LHCN-M2 (cell line): ENCODE data around the gene ABCG8. TPM values are rescaled to one million over a fixed set of nuclear protein-coding genes. Genes with fewer than 3 reads are reported as not detected.

Experiments
- DNase-seq: peaks from one replicate; pipeline ENCODE4 v3.0.0-alpha.2; 2012; ENCODE audit warnings: low read depth
- polyA plus RNA-seq: library from polyadenylated mRNA; unstranded; fragments of >200 nt; gene quantifications from one replicate; pipeline ENCODE4 v1.2.1, GENCODE V29; 2012; ENCODE audit warnings: missing spikeins
- total RNA-seq: library from RNA; depleted of rRNA; stranded (reverse); fragments of >200 nt; gene quantifications from 2 replicates; pipeline ENCODE4 v1.2.3, GENCODE V29; 2014; rRNA removed

ABCG8 gene
- not detected in 2 replicates for total RNA-seq
- polyA plus RNA-seq: not detected

DNA sequence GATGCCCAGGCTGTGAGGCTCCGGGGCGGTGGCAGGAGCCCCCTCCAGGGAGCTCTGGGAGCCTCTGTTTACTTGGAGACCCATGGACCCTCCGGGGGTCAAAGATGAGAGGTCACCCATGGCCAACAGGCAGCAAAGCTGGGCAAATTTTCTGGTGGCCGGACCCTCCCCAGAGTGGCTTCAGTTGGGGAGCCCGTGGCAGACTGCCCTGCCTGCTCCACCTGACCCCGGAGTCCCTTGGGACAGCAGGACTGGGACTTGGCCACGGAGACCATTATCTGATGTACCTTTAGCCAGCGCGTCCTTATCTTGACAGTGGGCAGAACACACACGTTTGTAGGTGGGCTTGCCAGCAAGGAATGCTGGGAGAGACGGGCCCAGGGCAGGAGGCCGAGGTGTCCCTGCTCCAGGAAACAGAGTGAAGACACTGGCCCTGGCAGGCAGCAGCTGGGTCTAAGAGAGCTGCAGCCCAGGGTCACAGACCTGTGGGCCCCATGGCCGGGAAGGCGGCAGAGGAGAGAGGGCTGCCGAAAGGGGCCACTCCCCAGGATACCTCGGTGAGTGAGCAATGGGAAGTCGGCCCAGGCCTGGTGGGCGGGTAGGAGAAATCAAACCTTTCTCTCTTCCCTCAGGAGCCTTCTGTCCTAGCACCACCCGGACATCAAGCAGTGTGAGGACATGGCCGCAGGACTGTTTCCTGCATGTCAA is at the start of gene ABCG8, which contains the start of gene ABCG5:
Gene ABCG8 (plus strand): TSS at position 412 of the 708 bp plus-strand sequence. CDS start 83 bp downstream, at position 495.
Gene ABCG5 (minus strand): TSS at position 280 of the 708 bp plus-strand sequence. CDS start 160 bp downstream, at position 120.
- no peak for DNase-seq

DNA sequence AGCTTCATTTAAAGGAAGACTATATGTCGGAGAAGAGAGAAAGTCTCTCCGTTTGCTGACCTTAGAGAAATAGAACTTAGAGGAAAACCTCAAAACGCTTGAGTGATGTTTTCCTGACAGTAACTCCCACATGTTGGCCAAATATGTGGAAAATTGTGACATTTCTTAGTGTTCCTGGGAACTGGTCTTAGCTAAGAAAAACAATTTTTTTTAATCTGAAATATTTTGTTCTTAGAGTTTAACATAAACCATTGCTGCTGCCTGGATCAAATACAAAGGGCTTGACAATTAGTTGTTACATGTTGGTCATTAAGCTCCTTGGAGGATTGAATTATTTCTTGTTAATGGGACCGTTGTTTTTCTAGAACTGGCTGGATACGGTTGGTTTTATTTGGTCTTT is 48.6 kb upstream of the ABCG8 start:
- DNase-seq: no peak

DNA sequence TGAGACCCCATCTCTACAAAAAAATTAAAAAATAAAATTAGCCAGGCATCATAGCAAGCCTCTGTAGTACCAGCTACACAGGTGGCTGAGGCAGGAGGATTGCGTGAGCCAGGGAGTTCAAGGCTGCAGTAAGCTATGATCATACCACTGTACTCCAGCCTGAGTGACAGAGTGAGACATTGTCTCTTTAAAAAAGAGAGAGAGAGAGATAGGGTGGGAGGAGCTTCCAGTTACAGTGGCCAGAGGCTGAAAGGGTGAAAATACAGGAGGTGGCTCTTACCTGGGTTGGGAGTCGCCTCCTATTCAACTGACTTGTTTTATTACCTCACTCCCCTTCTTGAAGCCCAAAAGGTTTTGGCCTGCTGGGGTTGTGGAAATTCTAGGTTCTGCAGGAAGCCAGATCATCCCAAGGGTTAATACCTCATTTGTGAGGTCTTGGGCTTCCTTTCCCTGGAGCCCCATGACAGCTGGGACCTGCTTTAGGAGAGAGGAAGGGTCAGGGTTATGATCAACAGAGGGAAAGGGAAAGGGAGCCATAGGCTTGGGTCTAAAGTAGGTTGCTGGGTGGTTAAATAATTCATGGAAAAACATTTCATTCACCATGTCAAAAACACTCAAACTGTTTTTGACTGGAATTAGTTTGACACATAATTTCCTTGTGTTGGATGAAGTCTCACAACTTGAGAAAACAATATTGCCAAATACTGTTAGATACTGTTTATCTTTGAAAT is 47.6 kb upstream of the ABCG8 start:
- no peak for DNase-seq

DNA sequence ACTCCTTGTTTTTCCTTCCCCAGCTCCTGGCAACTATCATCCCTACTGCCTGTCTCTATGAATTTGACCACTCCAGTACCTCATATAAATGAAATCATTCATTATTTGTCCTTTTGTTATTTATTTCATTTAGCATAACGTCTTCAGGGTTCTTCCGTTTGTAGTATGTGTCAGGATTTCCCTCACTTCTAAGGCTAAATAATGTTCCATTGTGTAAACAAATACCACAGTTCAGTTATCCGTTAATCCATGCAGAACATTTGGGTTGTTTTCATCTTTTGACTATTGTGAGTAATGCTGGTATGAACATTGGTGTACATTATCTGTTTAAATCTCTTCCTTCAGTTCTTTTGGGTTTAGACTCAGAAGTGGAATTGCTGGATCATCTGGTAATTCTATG is 46.1 kb upstream of the ABCG8 start:
- DNase-seq: no peak

DNA sequence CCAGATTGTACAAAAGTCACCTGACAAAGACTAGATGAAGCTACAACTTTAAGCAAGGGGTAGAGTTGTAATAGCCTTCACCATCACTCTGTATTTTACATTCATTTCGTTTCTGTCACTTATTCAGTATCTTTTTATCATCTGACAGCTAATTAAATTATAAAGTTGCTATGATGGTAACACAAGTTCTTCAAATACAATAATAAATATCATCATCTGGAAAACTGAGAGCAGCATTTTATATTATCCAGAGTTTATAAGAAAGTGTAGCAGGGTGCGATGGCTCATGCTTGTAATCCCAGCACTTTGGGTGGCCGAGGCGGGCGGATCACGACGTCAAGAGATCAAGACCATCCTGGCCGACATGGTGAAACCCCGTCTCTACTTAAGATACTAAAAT is 43.8 kb upstream of the ABCG8 start:
- DNase-seq: no peak

DNA sequence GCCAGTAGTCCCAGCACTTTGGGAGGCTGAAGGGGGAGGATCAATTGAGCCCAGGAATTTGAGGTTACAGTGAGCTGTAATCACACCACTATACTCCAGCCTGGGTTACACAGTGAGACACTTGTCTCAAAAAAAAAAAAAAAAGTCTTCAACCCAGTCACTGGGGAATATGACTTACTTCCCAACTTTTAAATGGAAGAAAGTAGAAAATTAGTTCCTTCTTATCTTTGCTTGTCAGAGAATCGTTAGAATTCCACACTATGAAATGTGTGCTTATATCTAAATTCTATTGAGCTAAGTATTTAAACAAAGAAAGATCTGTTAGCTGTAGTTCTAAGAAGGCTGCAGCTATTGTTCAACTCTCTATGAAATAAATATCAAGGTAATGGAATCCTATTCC is 42.6 kb upstream of the ABCG8 start:
- DNase-seq: no peak

DNA sequence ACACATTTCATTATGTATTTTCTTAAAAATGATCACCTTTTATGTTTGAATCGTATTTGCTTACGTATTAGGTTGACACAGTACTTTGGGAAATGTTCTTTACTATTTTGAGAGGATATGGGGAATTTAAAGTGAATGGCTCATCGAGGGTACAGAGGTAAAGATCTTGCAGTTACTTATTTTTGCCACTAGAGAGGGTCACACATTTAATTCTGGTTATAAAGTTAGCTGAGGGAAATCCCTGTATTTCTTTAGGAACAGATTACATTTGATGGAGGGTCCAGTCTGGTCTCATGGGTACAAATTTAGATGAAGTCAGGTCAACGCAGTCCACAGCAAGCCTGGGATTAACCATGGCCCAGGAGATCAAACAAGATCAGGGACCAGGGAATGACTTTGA is 40.5 kb upstream of the ABCG8 start:
- peak; percentile 5 for DNase-seq

DNA sequence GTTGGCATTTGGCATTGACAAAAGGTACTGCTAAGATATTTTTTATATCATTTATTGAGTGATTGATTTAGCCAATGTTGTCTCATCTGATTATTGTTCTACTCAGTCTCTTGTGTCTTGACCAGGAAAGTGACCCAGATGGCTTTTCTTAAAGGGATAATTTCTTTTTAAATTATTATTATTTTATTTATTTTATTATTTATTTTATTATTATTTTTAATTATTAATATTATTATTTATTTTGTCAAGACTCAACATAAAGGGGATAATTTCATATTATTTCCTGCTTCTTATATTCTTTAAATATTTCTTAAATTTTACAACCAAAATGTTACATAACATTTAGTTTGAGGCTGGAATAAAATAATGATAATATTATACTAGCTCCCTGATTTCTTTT is 37.9 kb upstream of the ABCG8 start:
- DNase-seq: no peak

DNA sequence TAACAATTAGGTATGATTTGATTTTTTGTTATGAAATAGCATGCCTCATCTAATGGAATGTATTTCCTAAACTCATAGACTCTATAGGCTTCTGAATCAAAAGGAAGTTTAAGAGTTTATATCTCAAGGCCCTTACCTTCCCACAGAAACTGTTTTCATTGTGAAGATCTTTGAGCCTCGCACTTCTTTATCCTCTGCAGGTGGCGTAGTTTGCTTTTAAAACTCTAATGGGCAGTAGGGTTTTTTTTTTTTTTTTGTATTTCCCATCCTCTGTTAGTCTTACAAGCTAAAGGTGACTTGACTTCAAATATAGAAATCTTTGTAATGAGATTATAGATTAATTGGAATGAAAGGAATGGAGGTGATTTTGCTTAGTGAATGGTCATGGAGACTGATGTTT is 36.6 kb upstream of the ABCG8 start:
- DNase-seq: no peak

DNA sequence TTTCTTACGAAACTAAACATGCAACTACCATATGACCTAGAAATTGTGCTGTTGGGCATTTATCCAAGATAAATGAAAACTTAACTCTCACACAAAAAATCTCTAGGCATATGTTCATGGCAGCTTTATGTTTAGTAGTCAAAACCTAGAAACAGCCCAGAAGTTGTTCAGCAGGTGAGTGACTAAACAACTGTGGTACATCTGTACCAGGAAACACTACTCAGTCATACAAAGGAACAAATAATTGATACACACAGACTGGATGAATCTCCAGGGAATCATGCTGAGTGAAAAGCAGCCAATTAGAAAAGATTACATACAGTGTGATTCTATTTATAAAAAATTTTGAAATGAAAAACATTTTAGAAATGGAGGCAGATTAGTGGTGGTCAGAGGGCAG is 35.7 kb upstream of the ABCG8 start:
- DNase-seq: peak; percentile 5

DNA sequence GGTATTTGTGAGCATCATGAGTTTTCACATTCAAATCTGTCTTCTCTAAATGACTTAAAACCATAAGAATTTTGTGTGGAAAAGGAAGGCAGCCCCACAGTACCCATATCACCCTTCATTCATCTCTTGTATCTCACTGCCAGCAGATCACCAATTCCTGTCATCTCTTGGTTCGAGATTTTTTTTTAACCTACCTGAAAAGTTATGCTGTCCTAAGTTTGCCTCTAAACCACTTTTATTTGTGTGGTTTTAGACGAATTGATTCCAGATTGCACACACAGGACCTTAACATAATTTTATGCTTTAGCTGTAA is 32.1 kb upstream of the ABCG8 start:
- DNase-seq: no peak

DNA sequence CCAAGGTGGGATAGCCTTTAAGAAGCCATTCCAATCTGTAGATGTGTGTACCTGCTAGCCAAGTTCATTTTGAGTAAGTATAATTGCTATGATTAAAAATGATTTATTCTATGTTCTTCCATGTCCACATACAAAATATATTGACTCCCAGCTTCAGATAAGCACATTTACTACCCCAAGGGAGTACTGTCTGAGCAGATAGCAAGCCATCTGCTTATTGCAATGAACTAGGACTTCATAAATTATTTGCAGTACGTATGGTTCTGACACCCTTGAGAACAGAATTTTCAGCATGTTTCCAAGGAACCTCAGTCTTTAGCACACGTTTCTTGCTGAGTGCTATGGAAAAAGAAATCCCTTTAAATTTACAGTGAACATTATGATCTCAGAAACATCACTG is 28.3 kb upstream of the ABCG8 start:
- DNase-seq: no peak

DNA sequence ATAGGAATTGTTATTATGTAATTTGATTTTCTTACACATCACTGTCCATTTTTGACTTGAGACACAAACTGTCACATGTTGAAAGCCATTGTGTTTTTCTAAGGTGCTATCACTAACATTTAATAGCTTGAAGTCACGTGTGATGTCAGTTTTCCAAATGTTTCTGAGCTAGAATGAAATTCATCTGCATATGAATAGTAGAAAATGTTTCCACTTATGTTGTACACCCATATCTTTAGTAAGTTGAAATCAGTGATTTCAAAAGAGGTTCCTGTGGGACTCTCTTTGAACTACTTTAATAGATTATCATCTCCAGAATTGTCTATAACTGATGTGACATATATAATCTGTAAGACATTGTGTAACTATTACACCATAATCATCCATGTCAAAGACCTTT is 27.9 kb upstream of the ABCG8 start:
- DNase-seq: no peak

DNA sequence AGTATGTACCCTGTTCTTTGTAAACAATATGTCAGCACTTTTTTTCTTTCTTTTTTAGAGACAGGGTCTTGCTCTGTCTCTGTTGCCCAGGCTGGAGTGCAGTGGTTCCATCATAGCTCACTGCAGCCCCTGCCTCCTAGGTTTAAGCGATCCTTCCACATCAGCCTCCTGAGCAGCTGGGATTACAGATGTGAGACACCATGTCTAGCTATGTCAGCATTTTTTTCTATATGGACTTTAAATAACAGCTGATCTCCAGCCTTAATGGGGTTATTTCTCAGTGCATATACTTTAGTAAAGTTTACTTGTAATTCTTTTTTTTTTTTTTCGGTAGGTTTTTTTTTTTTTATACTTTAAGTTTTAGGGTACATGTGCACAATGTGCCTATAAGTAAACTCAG is 26.8 kb upstream of the ABCG8 start:
- no peak for DNase-seq

DNA sequence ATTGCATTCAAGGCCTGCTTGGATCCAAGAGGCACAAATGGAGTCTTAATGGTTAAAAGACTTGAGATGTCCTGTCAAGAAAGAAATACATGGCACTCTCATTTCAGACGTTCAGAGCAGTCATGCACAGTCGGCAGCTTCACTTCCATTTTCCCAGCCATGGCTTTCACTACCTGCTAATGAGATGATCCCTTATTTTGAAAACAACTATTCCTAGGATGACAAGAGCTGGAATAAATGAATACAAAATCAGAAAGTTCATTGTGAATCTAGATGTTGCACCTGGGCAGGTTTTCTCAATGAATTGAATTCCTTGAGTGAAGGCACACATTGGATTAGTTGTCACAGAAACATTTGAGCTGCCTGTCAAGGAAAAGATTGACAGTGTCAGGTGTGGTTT is 25.8 kb upstream of the ABCG8 start:
- no peak for DNase-seq

DNA sequence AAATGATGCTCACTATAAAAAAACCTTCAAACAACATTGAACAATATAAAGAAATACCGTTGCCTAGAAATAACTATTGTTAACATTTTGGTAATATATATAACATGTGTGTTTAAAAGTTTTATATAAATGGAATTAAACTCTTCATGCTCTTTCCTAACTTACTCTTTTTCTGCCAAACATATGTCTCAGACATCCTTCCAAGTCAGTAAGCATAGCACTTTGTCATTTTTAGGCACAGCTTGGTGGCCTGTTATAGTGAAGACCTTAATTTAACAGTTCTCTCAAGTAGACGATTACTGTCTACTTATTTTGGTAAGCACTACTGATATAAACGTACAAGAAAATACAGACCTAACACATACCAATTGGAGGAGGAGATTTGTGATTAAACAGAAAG is 24.1 kb upstream of the ABCG8 start:
- DNase-seq: no peak

DNA sequence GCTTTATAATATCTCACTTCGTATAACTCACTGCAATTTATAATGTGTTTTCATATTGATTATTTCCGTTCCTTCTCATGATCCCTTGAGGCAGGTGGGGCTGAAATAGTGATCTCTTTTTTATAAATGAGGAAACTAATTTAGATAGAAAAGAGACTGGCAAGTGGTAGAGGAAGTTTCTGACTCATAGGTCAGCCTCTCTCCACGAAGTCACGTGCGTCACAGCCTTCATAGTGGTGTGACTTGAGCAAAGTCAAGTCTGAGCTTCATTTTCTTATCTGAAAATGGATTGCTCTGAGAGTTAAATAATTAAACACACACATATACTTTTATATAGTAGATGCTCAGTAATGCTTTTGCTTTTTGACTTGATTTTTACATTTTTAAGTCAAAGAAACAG is 20.0 kb upstream of the ABCG8 start:
- DNase-seq: peak; percentile 42

DNA sequence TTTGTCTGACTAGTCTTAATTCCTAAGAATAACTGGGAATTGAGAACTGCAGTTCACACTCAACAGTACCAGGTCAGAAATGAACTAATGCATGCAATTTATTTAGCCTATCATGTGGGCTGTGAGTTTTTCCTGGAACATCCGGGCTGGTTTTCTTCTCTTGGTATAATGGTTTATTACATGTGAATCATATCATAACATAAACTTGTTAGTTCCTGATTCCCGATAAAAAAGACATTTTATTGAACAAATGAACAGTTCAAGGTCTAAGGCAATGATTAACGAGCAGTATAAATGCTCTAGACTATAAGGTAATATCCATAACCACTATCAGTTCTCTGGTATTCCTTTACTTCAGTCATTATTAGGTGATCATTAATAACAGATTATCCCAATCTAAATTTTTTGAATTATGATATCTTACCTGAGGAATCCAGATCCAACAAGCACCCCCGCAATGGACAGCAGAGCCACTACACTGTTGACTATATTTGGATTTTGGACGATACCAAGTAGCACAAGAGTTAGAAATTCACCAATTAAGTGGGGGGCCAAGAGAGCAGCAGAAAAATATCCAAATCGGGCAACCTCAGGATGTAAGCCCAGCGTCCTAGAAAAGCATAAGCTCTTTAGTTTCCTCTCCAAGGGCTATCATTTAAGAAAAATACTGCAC is 19.1 kb upstream of the ABCG8 start:
- no peak for DNase-seq

DNA sequence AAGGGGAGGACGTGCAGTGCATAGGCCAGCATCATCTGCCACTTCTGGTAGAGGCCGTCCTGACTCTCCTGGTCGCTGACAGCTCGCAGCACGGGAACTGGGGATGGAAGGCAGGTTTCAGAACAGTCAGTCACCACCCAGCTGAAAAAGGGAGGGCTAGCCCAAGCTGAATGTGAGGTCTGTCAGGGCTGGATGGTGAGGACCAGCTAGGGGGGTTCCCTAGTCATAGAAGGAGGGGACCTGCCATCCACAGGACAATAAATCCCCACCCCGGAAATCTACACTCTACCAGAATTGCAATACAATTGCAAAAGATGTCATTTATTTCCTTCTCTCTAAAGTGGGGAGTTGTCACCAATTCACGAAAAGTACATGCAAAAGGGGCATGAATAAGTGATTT is 15.9 kb upstream of the ABCG8 start:
- DNase-seq: no peak

DNA sequence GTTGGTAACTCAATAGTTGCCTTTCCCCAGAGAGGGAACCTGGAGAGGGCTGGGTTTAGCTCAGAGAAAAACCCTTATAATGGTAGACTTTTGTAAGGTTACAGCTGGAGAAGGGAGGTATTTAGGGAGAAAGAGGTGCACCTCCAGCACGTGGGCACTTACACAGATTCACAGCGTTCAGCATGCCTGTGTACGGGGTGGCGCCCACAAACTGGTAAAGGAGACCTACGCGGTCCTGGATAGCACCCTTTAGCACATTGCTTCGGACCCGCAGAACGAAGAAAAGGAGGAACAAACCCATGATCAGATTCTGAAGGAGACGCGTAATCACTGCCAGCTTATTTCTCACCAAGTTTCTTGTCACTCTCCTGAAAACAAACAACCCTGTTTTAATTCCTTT is 15.0 kb upstream of the ABCG8 start:
- DNase-seq: no peak

DNA sequence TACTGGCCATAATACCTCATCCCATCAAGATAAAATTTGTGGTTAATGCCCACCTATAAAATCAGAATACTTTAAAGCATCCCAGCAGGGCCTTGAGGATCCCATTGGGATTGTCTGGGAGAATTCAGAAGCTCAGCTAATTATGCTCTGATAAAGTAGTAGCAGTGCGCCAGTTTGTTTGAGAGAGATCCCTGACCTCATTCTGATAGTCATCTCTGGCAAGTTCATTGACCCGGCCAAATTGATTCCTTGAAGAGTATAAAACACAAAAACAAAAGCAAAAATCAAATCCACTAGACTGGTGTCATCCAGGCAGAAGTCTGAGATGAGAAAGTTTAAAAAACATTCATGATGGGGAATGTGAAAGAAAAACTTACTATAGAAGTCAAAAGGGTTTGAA is 14.3 kb upstream of the ABCG8 start:
- DNase-seq: no peak

DNA sequence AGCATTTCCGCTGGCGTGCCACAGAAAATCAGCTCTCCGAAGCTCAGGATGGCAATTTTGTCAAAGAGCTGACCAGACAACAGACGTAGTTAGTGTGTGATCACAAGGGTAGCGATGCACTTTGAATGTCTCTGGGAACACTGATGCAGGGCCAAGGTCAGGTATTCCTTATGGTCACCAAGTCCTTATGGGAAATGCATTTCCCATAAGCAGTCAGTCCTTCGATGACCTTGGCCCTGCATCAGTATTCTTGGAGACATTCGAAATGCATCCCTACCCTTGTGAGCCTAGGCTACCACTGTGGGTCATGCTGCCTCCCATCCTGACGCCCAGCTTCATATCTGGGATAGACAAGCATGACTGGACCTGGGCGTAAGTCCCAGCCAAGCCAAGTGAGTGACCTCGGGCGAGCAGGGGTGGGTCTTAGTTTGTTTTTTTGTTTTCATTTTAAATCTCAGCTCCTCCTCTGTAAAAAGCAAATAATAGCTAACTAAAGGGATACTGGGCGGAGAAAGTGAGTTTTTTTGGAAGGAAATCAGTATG is 13.7 kb upstream of the ABCG8 start:
- no peak for DNase-seq

DNA sequence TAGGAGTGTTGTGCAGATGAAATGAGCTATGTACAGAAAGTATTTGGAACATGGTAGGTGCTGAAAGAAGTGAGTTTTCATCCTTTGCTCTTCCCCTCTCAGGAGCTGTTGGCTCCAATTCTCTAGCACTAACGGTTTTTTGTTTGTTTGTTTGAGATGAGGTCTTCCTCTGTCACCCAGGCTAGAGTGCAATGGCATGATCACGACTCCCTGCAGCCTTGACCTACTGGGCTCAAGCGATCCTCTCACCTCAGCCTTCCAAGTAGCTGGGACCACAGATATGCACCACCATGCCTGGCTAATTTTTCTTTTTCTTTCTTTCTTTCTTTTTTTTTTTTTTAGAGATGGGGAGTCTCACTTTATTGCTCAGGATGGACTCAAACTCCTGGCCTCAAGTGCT is 12.9 kb upstream of the ABCG8 start:
- DNase-seq: no peak
